ENCODE results near the gene IKZF3.

The IKZF3 gene

GRCh38 chr17:39747745-39748144, 116.4 kb downstream of the IKZF3 start:
- no peak overlapping the region for H3K27ac ChIP-seq (ENCODE audit: low read depth, low read length)
- H3K27me3 ChIP-seq (ENCODE audit: insufficient read depth, low read length): no peaks in the 10 kb centered on the region

DNA sequence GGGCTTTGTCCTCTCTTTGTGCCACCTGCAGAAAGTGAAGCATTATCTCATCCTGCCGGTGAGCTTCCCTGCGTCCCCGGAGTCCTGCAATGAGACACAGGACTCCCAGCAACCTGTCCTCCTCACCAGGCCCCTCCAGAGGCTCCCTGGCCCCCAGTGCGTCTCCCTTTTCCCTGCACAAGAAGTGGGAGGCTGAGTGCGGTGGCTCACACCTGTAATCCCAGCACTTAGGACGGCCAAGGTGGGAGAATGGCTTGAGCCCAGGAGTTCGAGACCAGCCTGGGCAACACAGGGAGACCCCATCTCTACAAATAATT, 118.0 kb downstream of the IKZF3 start:
- H3K27me3 ChIP-seq (ENCODE audit: insufficient read depth, low read length): no peaks in the 10 kb centered on the region
- H3K79me2 ChIP-seq (ENCODE audit: control insufficient read depth, insufficient read depth, low read length, unreplicated experiment): no peaks in the 10 kb centered on the region
- H3K4me3 ChIP-seq (ENCODE audit: low read depth, low read length): no peak overlapping the region
- no peak overlapping the region for H3K27ac ChIP-seq (ENCODE audit: low read depth, low read length)
- H2AFZ ChIP-seq (ENCODE audit: low read length, unreplicated experiment): no peak overlapping the region
- peaks cover 13% of the 10 kb centered on the region for H3K4me1 ChIP-seq (ENCODE audit: control insufficient read depth, insufficient read depth, low read length, unreplicated experiment)
- no peaks in the 10 kb centered on the region for H3K36me3 ChIP-seq (ENCODE audit: insufficient read depth, low read length)

More at GRCh38 chr17:39747745-39748144, 116.4 kb downstream of the IKZF3 start:
- Histone ChIP-seq H3K79me2 (ENCODE audit: control insufficient read depth, insufficient read depth, low read length, unreplicated experiment) (no peaks in the 10 kb centered on the region), H3K36me3 (ENCODE audit: insufficient read depth, low read length) (no peaks in the 10 kb centered on the region), H2AFZ (ENCODE audit: low read length, unreplicated experiment) (no peak overlapping the region), H3K4me1 (ENCODE audit: control insufficient read depth, insufficient read depth, low read length, unreplicated experiment) (peaks cover 11% of the 10 kb centered on the region), H3K4me3 (ENCODE audit: low read depth, low read length) (no peak overlapping the region)

- Histone ChIP-seq H3K4me1 (ENCODE audit: control insufficient read depth, insufficient read depth, low read length, unreplicated experiment) (peaks cover 15% of the 10 kb centered on the region), H3K79me2 (ENCODE audit: control insufficient read depth, insufficient read depth, low read length, unreplicated experiment) (no peaks in the 10 kb centered on the region), H2AFZ (ENCODE audit: low read length, unreplicated experiment) (no peak overlapping the region), H3K36me3 (ENCODE audit: insufficient read depth, low read length) (no peaks in the 10 kb centered on the region), H3K27me3 (ENCODE audit: insufficient read depth, low read length) (no peaks in the 10 kb centered on the region), H3K27ac (ENCODE audit: low read depth, low read length) (no peak overlapping the region), H3K4me3 (ENCODE audit: low read depth, low read length) (no peak overlapping the region)
Observed at GRCh38 chr17:39745335-39746144, 118.6 kb downstream of the IKZF3 start.

GRCh38 chr17:39744836-39745215, 119.3 kb downstream of the IKZF3 start:
- Histone ChIP-seq H3K4me3 (ENCODE audit: low read depth, low read length) (no peak overlapping the region), H3K27me3 (ENCODE audit: insufficient read depth, low read length) (no peaks in the 10 kb centered on the region), H3K27ac (ENCODE audit: low read depth, low read length) (no peak overlapping the region), H3K36me3 (ENCODE audit: insufficient read depth, low read length) (no peaks in the 10 kb centered on the region), H3K79me2 (ENCODE audit: control insufficient read depth, insufficient read depth, low read length, unreplicated experiment) (no peaks in the 10 kb centered on the region), H3K4me1 (ENCODE audit: control insufficient read depth, insufficient read depth, low read length, unreplicated experiment) (peaks cover 17% of the 10 kb centered on the region), H2AFZ (ENCODE audit: low read length, unreplicated experiment) (no peak overlapping the region)

DNA sequence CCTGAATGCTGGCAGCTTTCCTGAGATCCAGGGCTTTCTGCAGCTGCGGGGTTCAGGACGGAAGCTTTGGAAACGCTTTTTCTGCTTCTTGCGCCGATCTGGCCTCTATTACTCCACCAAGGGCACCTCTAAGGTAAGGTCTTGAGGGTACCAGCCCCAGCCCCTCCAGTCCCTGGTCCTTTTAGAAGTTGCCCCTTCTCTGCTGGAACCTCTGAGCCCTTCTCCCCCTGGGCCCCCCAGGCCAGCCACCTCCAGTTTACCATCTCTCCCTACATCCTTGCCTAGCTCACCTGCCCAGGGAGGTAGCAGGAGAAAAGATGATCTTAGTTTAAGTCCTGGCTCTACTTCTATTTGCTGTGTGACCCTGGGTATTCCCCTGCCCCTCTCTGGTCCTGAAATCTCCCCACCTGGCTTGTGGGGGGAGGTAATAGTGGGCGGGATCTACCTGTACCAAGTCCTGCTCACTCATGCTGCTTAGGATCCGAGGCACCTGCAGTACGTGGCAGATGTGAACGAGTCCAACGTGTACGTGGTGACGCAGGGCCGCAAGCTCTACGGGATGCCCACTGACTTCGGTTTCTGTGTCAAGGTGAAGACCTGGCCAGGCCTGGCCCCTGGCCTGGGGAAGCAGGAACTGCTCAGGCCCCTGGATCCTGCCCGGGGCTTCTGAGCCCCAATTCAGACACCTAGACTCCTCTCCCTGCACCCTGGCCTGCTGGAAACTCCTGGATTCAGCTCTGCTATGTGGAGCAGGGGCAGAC, 119.9 kb downstream of the IKZF3 start:
- Histone ChIP-seq H3K27ac (ENCODE audit: low read depth, low read length) (no peak overlapping the region), H3K4me3 (ENCODE audit: low read depth, low read length) (no peak overlapping the region), H2AFZ (ENCODE audit: low read length, unreplicated experiment) (no peak overlapping the region), H3K27me3 (ENCODE audit: insufficient read depth, low read length) (no peaks in the 10 kb centered on the region), H3K79me2 (ENCODE audit: control insufficient read depth, insufficient read depth, low read length, unreplicated experiment) (no peaks in the 10 kb centered on the region), H3K36me3 (ENCODE audit: insufficient read depth, low read length) (no peaks in the 10 kb centered on the region), H3K4me1 (ENCODE audit: control insufficient read depth, insufficient read depth, low read length, unreplicated experiment) (peaks cover 23% of the 10 kb centered on the region)

DNA sequence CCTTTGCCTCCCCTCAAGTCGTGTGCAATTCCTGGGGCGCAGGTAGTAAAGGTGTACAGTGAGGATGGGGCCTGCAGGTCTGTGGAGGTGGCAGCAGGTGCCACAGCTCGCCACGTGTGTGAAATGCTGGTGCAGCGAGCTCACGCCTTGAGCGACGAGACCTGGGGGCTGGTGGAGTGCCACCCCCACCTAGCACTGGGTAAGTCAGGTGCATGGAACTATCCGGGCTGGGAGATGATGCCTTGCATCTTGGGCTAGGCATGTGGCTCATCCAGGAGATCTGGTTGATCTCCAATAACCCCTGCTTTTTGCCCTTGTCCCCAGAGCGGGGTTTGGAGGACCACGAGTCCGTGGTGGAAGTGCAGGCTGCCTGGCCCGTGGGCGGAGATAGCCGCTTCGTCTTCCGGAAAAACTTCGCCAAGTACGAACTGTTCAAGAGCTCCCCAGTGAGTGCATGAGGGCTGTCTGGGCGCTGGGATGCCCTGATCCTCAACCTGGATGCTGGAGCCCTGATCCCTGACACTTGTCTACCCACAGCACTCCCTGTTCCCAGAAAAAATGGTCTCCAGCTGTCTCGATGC, 121.2 kb downstream of the IKZF3 start:
- Histone ChIP-seq H3K4me3 (ENCODE audit: low read depth, low read length) (no peak overlapping the region), H3K27ac (ENCODE audit: low read depth, low read length) (no peak overlapping the region), H3K27me3 (ENCODE audit: insufficient read depth, low read length) (no peaks in the 10 kb centered on the region), H3K79me2 (ENCODE audit: control insufficient read depth, insufficient read depth, low read length, unreplicated experiment) (no peaks in the 10 kb centered on the region), H3K36me3 (ENCODE audit: insufficient read depth, low read length) (no peaks in the 10 kb centered on the region), H2AFZ (ENCODE audit: low read length, unreplicated experiment) (no peak overlapping the region), H3K4me1 (ENCODE audit: control insufficient read depth, insufficient read depth, low read length, unreplicated experiment) (peaks cover 30% of the 10 kb centered on the region)

DNA sequence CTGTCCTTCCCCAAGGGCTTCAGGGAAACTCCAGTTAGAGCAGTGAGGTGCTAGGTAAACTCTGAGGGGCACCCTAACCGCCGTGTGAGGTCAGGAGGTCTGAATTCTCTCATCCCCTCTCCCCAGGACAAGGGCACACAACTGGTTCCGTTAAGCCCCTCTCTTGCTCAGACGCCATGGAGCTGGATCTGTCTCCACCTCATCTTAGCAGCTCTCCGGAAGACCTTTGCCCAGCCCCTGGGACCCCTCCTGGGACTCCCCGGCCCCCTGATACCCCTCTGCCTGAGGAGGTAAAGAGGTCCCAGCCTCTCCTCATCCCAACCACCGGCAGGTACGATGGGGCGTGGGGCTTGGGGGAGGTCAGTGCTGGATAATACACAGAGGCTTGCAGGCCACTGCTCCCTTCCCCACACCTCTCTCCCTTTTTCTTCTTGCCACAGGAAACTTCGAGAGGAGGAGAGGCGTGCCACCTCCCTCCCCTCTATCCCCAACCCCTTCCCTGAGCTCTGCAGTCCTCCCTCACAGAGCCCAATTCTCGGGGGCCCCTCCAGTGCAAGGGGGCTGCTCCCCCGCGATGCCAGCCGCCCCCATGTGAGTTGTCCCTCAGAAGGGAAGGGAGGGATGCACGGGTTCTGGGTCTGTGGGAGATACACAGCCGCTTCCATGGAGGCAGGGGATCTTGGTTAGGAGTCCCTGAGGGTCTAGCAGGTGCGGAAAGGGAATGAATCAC, 121.8 kb downstream of the IKZF3 start:
- no peak overlapping the region for H3K27ac ChIP-seq (ENCODE audit: low read depth, low read length)
- H3K36me3 ChIP-seq (ENCODE audit: insufficient read depth, low read length): no peaks in the 10 kb centered on the region

DNA sequence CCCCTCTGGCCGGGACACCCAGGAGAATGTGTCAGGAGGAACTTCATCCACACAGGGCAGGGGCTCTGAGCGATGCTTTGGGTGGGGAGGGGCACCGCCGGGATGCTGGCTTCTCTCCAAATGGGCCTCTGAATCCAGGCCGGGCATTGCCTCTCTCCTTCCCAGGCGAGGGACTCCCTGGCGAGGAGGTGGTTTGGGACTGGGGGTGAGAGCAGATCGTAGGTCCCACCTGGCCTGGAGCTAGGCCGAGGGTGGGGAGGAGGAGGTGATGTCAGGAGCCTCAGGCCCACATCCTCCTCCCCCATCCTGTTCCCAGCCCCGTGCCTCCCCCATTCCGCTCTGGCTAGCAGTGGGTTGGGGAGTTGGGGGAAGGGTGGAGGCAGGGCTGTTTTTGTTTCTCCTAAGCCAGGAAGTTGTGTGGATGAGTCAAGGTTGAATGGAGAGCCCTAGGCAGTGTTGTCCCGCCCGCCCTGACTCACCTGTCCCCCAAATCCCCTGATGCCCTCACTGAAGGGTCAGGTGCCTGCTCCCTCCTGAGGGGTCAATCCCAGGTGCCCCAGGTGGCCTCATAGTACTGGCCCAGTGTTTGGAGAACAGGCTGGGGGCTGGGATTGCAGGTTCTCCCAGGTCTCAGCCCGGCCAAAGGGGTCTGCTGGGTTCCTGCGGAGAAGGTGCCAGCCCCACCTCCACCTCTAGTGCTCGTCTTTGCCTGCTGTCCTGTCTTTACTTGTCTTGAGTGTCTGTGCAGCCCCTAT, 123.6 kb downstream of the IKZF3 start:
- Histone ChIP-seq H3K79me2 (ENCODE audit: control insufficient read depth, insufficient read depth, low read length, unreplicated experiment) (no peaks in the 10 kb centered on the region), H3K4me3 (ENCODE audit: low read depth, low read length) (peak overlapping the region; percentile 42; the same call in 1 of the 2 replicates), H3K27ac (ENCODE audit: low read depth, low read length) (no peak overlapping the region), H2AFZ (ENCODE audit: low read length, unreplicated experiment) (peak overlapping the region; percentile 73), H3K36me3 (ENCODE audit: insufficient read depth, low read length) (no peaks in the 10 kb centered on the region), H3K27me3 (ENCODE audit: insufficient read depth, low read length) (no peaks in the 10 kb centered on the region), H3K4me1 (ENCODE audit: control insufficient read depth, insufficient read depth, low read length, unreplicated experiment) (peaks cover 30% of the 10 kb centered on the region)

More for the DNA sequence above, 121.8 kb downstream of the IKZF3 start:
- H3K27me3 ChIP-seq (ENCODE audit: insufficient read depth, low read length): no peaks in the 10 kb centered on the region
- no peak overlapping the region for H2AFZ ChIP-seq (ENCODE audit: low read length, unreplicated experiment)
- H3K4me1 ChIP-seq (ENCODE audit: control insufficient read depth, insufficient read depth, low read length, unreplicated experiment): peaks cover 30% of the 10 kb centered on the region
- no peak overlapping the region for H3K4me3 ChIP-seq (ENCODE audit: low read depth, low read length)
- no peaks in the 10 kb centered on the region for H3K79me2 ChIP-seq (ENCODE audit: control insufficient read depth, insufficient read depth, low read length, unreplicated experiment)

GRCh38 chr17:39739885-39740356, 124.2 kb downstream of the IKZF3 start:
- no peaks in the 10 kb centered on the region for H3K36me3 ChIP-seq (ENCODE audit: insufficient read depth, low read length)
- no peak overlapping the region for H3K27ac ChIP-seq (ENCODE audit: low read depth, low read length)
- H2AFZ ChIP-seq (ENCODE audit: low read length, unreplicated experiment): peak overlapping the region; percentile 73
- H3K79me2 ChIP-seq (ENCODE audit: control insufficient read depth, insufficient read depth, low read length, unreplicated experiment): no peaks in the 10 kb centered on the region
- peak overlapping the region; percentile 42; the same call in 1 of the 2 replicates for H3K4me3 ChIP-seq (ENCODE audit: low read depth, low read length)
- H3K4me1 ChIP-seq (ENCODE audit: control insufficient read depth, insufficient read depth, low read length, unreplicated experiment): peaks cover 30% of the 10 kb centered on the region
- H3K27me3 ChIP-seq (ENCODE audit: insufficient read depth, low read length): no peaks in the 10 kb centered on the region

Measured in ACC112 (cell line).